H1 (cell line): ENCODE results near the gene NSDHL. TPM values are rescaled to one million over a fixed set of nuclear protein-coding genes. Genes with fewer than 3 reads are reported as not detected.

Experiments used
- EP300 ChIP-seq, 2 experiments: IDR thresholded peaks; 1 replicate in 1 of 2; 2 replicates in 1 of 2; pipeline ENCODE4 v1.6.1; 2011 to 2012; ENCODE audit warnings: low read depth in 2 of 2, low read length in 2 of 2, mild to moderate bottlenecking in 2 of 2, borderline replicate concordance in 1 of 2, inconsistent platforms in 1 of 2, moderate library complexity in 1 of 2
- HDAC2 ChIP-seq, 2 experiments: fragments of 300-600 bp in 1 of 2; sonication (generic) in 1 of 2; IDR thresholded peaks; 2 replicates each; pipeline ENCODE4 v1.6.1; 2011 to 2012; ENCODE audit warnings: low read depth in 2 of 2, low read length in 2 of 2, mild to moderate bottlenecking in 2 of 2, moderate library complexity in 2 of 2, borderline replicate concordance in 1 of 2, inconsistent platforms in 1 of 2
- polyA plus RNA-seq, 7 experiments: library from polyadenylated mRNA; depleted of rRNA in 3 of 7; stranded (reverse) in 5 of 7; unstranded in 2 of 7; fragments of >200 nt in 5 of 7; fragments of 200-250 nt in 2 of 7; gene quantifications; 1 replicate in 5 of 7; 2 replicates in 1 of 7; 4 replicates in 1 of 7; pipeline versions ENCODE4 v1.2.1 to v1.2.3, GENCODE V29; 2011 to 2013; ENCODE audit warnings: missing spikeins in 2 of 7, mixed read lengths in 2 of 7
- total RNA-seq: library from RNA; stranded (reverse); fragmentation: NEBNext Ultra II Directional; extraction: Animal tissue kit (Norgen Biotek cat#: 25700); gene quantifications from 2 replicates; pipeline ENCODE4 v1.2.1, GENCODE V29; 2021

Gene NSDHL
- total and polyA plus RNA-seq, 2 of the 8 experiments (the other 6 are each of a cell fraction or from before 2014, with no cell fraction given): 31.5 to 34.6 TPM

- TF ChIP-seq HDAC2 (IDR thresholded peaks at IDR 0.05; ENCODE audit: borderline replicate concordance in 1 of 2, low read depth in 2 of 2, low read length in 2 of 2) (no peak), EP300 (IDR thresholded peaks at IDR 0.05; ENCODE audit: borderline replicate concordance in 1 of 2, low read depth in 2 of 2, low read length in 2 of 2) (no peak)
- TF ChIP-seq, all 59 proteins: peak for 0
Observed at GRCh38 chrX:152819732-152820131, 11.1 kb upstream of the NSDHL start (continued).
